RKO (cell line): ENCODE results near the gene OR2A42.
"Not testable (repeated sequence)": the region's sequence is repeated elsewhere in the genome, so short reads cannot be mapped to it uniquely, and the experiment has no call there.

ENCODE experiments used
- DNase-seq: peaks from one replicate; pipeline ENCODE4 v3.0.0-alpha.2; 2016; ENCODE audit warnings: low spot score

OR2A42 gene, protein sequence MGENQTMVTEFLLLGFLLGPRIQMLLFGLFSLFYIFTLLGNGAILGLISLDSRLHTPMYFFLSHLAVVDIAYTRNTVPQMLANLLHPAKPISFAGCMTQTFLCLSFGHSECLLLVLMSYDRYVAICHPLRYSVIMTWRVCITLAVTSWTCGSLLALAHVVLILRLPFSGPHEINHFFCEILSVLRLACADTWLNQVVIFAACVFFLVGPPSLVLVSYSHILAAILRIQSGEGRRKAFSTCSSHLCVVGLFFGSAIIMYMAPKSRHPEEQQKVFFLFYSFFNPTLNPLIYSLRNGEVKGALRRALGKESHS

GRCh38 chr7:144239365-144239764, at the start of gene OR2A42:
Gene OR2A42 (minus strand): TSS chr7:144239605. CDS start chr7:144232843, 6,762 bp downstream.
- DNase-seq: not testable (repeated sequence)

- not testable (repeated sequence) for DNase-seq
Measured at GRCh38 chr7:144287171-144287784, 47.9 kb upstream of the OR2A42 start.

DNA sequence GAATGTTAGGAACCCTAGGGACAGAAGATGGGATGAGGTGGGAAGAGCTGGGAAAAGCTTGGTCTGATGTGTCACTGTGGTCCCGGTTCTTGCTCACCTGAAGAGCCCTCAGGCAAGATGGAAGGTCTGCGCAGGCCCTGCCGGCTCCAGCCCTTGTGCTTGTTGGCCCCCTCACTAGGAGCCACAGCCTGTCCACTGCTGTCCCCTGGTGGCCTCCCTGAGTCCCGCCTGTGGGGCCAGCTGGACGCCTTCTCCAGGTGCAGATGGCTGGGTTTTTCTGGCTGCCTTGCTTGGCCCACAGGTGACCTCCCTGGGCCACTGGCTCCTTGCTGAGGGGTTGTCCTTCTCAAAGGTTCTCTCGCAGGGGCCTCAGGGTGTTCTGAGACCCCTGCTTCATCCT, 44.3 kb upstream of the OR2A42 start:
- not testable (repeated sequence) for DNase-seq

- not testable (repeated sequence) for DNase-seq
Measured at GRCh38 chr7:144282490-144282889, 43.1 kb upstream of the OR2A42 start.

DNA sequence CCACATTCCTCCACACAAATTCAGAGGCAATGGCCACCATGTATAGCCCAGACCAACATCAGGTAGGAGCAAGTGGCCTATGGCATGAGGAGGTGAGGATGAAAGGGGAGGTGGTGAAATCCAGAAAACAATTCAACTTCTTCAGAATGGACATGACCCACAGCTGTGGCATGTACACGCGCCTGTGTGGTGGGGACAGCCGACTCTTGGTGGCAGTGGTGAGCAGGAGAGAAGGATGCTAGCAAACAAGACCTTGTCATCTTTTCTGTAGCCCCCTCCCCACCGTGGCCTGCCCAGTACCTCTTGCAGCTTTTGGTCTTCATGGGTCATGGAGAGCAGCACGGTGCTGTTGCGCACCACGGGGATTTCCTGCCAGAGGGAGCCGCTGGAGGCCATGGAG, 42.6 kb upstream of the OR2A42 start:
- DNase-seq: not testable (repeated sequence)

GRCh38 chr7:144280010-144280409, 40.6 kb upstream of the OR2A42 start:
- DNase-seq: not testable (repeated sequence)

DNA sequence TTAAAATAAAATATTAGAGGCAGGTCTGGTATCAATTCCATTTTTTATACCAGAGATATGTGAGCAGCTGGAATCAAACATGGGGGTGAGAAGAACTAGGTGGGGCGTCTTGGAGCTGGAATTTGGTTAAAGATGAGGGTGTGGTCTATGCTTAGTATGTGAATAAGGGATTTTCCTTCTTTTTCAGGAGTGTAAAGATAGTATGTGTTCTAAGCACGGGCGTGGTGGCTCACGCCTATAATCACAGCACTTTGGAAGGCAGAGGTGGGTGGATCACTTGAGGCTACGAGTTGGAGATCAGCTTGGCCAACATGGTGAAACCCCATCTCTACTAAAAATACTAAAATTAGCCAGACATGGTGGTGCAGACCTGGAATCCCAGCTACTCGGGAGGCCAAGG, 35.9 kb upstream of the OR2A42 start:
- not testable (repeated sequence) for DNase-seq

GRCh38 chr7:144269188-144269587, 29.8 kb upstream of the OR2A42 start, which contains the start of gene CTAGE8:
Gene CTAGE8 (minus strand): TSS chr7:144269288. CDS start chr7:144269250, 38 bp downstream.
- DNase-seq: not testable (repeated sequence)

DNA sequence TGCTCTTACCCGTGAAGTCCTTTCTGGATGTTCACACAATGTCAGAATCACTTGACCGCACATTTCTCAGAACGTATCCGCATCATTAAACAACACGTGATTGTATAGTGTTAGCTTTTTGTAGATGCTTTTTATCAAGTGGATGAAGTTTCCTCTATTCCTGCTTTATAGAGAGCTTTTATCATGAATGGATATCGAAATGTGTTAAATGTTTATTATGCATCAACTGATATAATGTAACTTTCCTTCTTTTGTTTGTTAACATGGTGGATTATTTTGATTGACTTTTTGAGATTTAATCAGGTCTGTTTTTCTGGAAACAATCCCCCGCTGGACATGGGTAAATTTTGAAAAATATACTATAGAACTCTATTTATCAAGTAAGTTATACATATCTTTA, 25.3 kb upstream of the OR2A42 start, which contains the start of gene OR2A7:
Gene OR2A7 (minus strand): TSS at position 101 of the 400 bp plus-strand sequence. CDS start 5,164 bp downstream, outside the sequence.
- DNase-seq: peak; percentile 0

- not testable (repeated sequence) for DNase-seq
Measured at GRCh38 chr7:144262128-144262527, 22.7 kb upstream of the OR2A42 start.

DNA sequence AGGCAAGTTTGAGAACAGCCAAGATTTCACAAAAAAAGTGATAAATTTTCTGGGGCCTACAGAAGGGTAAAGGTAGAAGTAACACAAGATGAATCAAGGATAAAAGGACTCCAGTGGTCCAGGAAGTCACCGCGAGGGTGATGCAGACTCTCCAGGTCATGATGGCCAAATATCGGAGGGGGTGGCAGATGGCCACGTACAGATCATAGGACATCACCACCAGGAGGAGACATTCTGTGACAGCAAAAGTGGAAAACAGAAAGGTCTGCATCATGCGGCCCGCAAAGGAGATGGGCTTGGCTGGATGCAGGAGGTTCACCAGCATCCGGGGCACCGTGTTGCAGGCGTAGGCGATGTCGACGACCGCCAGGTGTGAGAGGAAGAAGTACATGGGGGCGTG, 19.7 kb upstream of the OR2A42 start:
- DNase-seq: not testable (repeated sequence)

- peak; percentile 68 for DNase-seq
Measured at GRCh38 chr7:144256112-144256511, 16.7 kb upstream of the OR2A42 start.

GRCh38 chr7:144255471-144255897, 16.1 kb upstream of the OR2A42 start:
- DNase-seq: no peak

DNA sequence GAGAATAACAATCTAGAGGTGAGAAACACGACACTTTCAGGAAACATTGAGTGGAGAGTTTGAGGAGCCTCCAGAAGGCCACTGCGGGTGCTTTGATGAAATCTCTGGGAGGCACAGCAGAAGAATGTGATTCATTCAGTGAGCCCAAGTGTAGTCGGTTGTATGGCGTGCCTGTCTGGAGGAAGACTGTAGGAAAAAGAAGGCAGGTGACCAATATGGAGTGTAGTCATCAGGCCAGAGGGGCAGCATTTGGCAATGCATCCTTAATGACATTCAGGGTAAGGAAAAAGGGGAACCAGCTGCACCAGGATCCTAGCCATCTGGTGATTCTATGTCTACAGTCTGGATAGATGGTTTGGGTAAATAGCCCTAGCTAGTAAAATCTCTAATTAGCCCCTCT, 12.9 kb upstream of the OR2A42 start:
- not testable (repeated sequence) for DNase-seq

DNA sequence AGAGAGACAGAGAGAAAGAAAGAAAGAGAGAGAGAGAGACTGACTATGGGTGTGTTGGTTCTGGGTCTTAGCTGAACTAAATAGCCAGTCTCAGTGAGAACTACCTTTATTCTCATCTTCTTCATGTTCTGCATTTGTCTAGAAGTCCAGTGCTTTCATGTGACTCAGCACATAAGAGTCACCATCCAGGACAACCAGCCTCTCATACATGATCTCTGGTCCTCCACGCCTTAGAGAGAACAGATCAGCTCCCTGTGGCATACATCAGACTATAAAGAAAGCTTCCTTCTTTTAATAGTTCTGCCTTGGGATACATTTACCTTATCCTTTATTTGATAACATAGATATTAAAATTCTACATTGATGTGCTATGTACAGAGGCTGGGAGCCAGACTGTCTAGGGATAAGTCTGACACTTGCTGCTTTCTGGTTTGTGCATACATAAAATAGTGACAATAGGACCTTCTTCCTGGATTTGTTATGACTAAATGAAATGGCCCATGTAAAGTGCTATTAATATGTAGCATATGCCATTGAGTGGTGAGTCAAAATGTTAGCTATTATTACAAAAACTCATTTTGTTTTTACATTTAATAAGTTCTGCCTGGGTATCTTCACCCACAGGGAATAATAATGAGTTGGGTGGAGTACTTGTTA, 8.4 kb upstream of the OR2A42 start:
- not testable (repeated sequence) for DNase-seq

GRCh38 chr7:144246967-144247366, 7.6 kb upstream of the OR2A42 start:
- DNase-seq: not testable (repeated sequence)

DNA sequence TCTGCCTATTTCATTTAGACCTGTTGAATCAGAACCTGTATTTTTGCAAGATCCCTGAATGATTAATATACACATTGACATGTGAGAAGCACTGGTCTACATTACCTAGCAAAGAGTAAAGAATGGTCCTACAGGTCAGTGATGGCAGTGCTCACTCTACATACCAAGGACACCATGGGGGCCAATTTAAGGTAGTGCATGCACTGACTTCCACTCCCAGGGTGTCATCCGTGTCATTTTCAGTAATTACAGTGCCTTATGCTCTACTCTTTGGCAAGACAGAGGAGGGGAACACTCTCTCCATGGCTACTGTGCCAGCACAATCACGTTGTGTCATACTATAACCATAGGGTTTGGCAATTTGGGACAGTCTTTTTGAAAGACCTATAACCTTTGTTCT, 6.0 kb upstream of the OR2A42 start:
- DNase-seq: not testable (repeated sequence)

DNA sequence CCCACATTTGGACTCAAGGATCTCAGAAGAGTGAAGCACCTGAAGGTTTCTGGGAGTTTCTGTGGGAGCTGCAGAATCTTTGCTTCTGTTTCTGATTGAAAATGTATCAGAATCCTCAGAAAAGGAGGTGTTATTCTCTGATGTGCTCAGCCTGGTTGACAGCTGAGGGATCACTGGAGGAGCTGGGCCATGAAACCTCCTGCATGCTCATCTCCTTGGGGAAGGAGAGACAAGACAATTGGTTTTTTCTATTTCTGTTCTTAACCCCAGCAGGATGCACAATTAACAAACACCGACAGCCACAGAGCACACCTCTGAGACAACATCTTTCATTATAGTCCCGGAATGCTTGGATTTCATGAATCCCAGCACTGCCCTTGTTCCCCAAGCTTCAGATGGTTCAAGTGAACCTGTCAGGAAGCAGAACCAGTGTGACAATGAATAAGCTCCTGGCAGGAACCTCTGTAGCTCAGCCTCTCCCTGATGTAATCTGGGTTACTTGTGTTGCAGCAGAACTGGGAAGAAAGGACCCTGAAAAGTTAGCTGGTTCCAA, 799 bp downstream of the OR2A42 start:
- not testable (repeated sequence) for DNase-seq

GRCh38 chr7:144233039-144233438, 6.4 kb downstream of the OR2A42 start:
- DNase-seq: not testable (repeated sequence)

DNA sequence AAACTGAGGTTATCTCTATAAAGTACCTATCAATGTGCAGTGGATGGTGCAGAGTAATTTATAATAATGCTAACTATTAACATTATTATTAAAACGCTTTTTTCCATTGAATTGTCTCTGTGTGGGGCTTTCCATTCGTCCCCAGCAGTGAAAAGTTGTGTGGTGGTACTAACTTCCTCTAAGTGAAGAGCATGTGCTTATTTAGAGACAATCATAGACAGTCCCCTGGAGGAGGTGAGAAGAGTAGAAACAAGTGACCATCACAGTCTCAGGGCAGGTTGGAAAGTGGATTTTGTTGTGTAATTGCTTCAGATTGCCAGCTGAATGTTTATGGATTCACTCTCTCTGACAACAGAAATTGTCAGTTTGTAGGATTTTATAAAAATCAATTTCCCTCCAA, 8.4 kb downstream of the OR2A42 start:
- not testable (repeated sequence) for DNase-seq

GRCh38 chr7:144228810-144229209, 10.6 kb downstream of the OR2A42 start:
- not testable (repeated sequence) for DNase-seq

DNA sequence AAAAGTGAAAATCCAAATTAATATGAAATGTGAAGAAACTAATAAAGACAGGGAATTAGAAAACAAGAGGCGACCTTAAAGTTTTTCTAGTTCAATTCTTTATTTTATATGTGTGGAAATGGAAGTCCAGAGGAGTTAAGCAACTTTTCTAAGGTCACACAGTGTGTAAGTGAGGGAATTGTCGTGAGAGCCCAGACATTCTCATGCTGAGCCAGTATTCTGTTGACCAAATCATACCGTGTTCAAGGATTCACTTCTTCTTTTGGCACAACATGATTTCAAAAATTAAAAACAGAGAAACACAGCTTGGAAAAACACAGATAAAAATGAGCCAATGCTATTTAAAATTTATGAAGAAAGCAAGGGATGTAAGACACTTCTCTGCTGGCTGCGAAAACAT, 12.5 kb downstream of the OR2A42 start:
- not testable (repeated sequence) for DNase-seq
